ENCODE data around the gene B4GALNT3. TPM values are rescaled to one million over a fixed set of nuclear protein-coding genes. Genes with fewer than 3 reads are reported as not detected.
A peak's percentile ranks its signal among the peaks of the same experiment; 100 is the strongest.
"Not testable (repeated sequence)": the region's sequence is repeated elsewhere in the genome, so short reads cannot be mapped to it uniquely, and the experiment has no call there.

B4GALNT3 gene
- total and polyA plus RNA-seq, 2 of the 13 experiments (the other 11 are each of a cell fraction or from before 2014, with no cell fraction given), result 3.2 to 4.4 TPM

- TF ChIP-seq ZNF816 (CRISPR knock-in tag; IDR thresholded peaks at IDR 0.05; ENCODE audit: borderline replicate concordance), result peak; percentile 24; the same call in 1 of the 2 replicates
- TF ChIP-seq RXRB (CRISPR knock-in tag; IDR thresholded peaks at IDR 0.05; ENCODE audit: borderline replicate concordance), result peak; percentile 72
- peak; percentile 26; the same call in 1 of the 2 replicates for TF ChIP-seq ZNF605 (CRISPR knock-in tag; IDR thresholded peaks at IDR 0.05)
- peak; percentile 62; the same call in 1 of the 2 replicates for TF ChIP-seq ZBTB4 (CRISPR knock-in tag; IDR thresholded peaks at IDR 0.05; ENCODE audit: borderline replicate concordance)
- TF ChIP-seq HES4 (CRISPR knock-in tag; IDR thresholded peaks at IDR 0.05; ENCODE audit: borderline replicate concordance), result 0 out of 2 replicates have a peak, but pooled peaks have one; percentile 50
- TF ChIP-seq FOXP1 (IDR thresholded peaks at IDR 0.05); HNF4G (IDR thresholded peaks at IDR 0.05; ENCODE audit: borderline replicate concordance, low read depth, low read length): not testable (repeated sequence)
- peak; percentile 57; the same call in 1 of the 2 replicates for TF ChIP-seq FOXP1 (CRISPR knock-in tag; IDR thresholded peaks at IDR 0.05)
- peak; percentile 65 for TF ChIP-seq ATF7 (IDR thresholded peaks at IDR 0.05)
- TF ChIP-seq ATF7 (CRISPR knock-in tag; IDR thresholded peaks at IDR 0.05), result peak; percentile 78
- TF ChIP-seq ZNF263 (CRISPR knock-in tag; IDR thresholded peaks at IDR 0.05), result 0 out of 2 replicates have a peak, but pooled peaks have one; percentile 28
- TF ChIP-seq GATAD2A (CRISPR knock-in tag; IDR thresholded peaks at IDR 0.05), result peak; percentile 71
- TF ChIP-seq RARA (CRISPR knock-in tag; IDR thresholded peaks at IDR 0.05), result peak; percentile 74
- 0 out of 2 replicates have a peak, but pooled peaks have one; percentile 58 for TF ChIP-seq TP53 (CRISPR knock-in tag; conservative IDR thresholded peaks at IDR 0.05)
- TF ChIP-seq HNF4G (CRISPR knock-in tag; IDR thresholded peaks at IDR 0.05; ENCODE audit: borderline replicate concordance, low read depth), result peak; percentile 57; the same call in 1 of the 2 replicates
- 0 out of 2 replicates have a peak, but pooled peaks have one; percentile 53 for TF ChIP-seq ZNF607 (CRISPR knock-in tag; IDR thresholded peaks at IDR 0.05; ENCODE audit: borderline replicate concordance)
- TF ChIP-seq ZNF160 (CRISPR knock-in tag; IDR thresholded peaks at IDR 0.05), result peak; percentile 85
- TF ChIP-seq ZNF547 (CRISPR knock-in tag; IDR thresholded peaks at IDR 0.05), result peak; percentile 57; the same call in 1 of the 2 replicates
- peak; percentile 40 for TF ChIP-seq THAP11 (CRISPR knock-in tag; IDR thresholded peaks at IDR 0.05)
- peak; percentile 70; the same call in 1 of the 2 replicates for TF ChIP-seq ZNF414 (CRISPR knock-in tag; IDR thresholded peaks at IDR 0.05)
- peak; percentile 84; the same call in 1 of the 2 replicates for TF ChIP-seq ZBTB10 (CRISPR knock-in tag; IDR thresholded peaks at IDR 0.05; ENCODE audit: borderline replicate concordance)
- peak; percentile 62; the same call in 1 of the 2 replicates for TF ChIP-seq ZNF747 (CRISPR knock-in tag; IDR thresholded peaks at IDR 0.05; ENCODE audit: borderline replicate concordance)
- TF ChIP-seq SAP130 (CRISPR knock-in tag; IDR thresholded peaks at IDR 0.05; ENCODE audit: low read depth), result peak; percentile 68
Observed at GRCh38 chr12:577994-578747, 118.4 kb downstream of the B4GALNT3 start (continued).
